Ishikawa (cell line): ENCODE measurements around the gene SH2D7.

ENCODE experiments used
- CEBPB ChIP-seq: IDR thresholded peaks from 2 replicates; pipeline ENCODE4 v1.6.1; 2012
- CREB1 ChIP-seq: IDR thresholded peaks from 2 replicates; pipeline ENCODE4 v1.6.1; 2012; ENCODE audit warnings: low read depth
- EGR1 ChIP-seq: IDR thresholded peaks from 2 replicates; pipeline ENCODE4 v1.6.1; 2012
- EP300 ChIP-seq: IDR thresholded peaks from 2 replicates; pipeline ENCODE4 v1.6.1; 2012; ENCODE audit warnings: borderline replicate concordance
- FOXM1 ChIP-seq: IDR thresholded peaks from 2 replicates; pipeline ENCODE4 v1.6.1; 2012; ENCODE audit warnings: low read depth, borderline replicate concordance
- NFIC ChIP-seq: IDR thresholded peaks from 2 replicates; pipeline ENCODE4 v1.6.1; 2012
- RAD21 ChIP-seq: IDR thresholded peaks from 2 replicates; pipeline ENCODE4 v1.6.1; 2012; ENCODE audit warnings: low read depth
- TAF1 ChIP-seq: IDR thresholded peaks from 2 replicates; pipeline ENCODE4 v1.6.1; 2012; ENCODE audit warnings: low read depth, mild to moderate bottlenecking
- TCF12 ChIP-seq: IDR thresholded peaks from 2 replicates; pipeline ENCODE4 v1.6.1; 2012; ENCODE audit warnings: low read depth
- TEAD4 ChIP-seq: IDR thresholded peaks from 2 replicates; pipeline ENCODE4 v1.6.1; 2012
- USF1 ChIP-seq: IDR thresholded peaks from 2 replicates; pipeline ENCODE4 v1.6.1; 2012
- YY1 ChIP-seq: IDR thresholded peaks from 2 replicates; pipeline ENCODE4 v1.6.1; 2012; ENCODE audit warnings: low read depth
- ZBTB7A ChIP-seq: IDR thresholded peaks from 2 replicates; pipeline ENCODE4 v1.6.1; 2012; ENCODE audit warnings: low read depth
- TF ChIP-seq, protein P1 (sequence below): IDR thresholded peaks from 2 replicates; pipeline ENCODE4 v1.6.1; 2012
- TF ChIP-seq, protein P2 (sequence below): IDR thresholded peaks from 2 replicates; pipeline ENCODE4 v1.6.1; 2012; ENCODE audit warnings: low read depth, mild to moderate bottlenecking

Gene SH2D7

GRCh38 chr15:78105476-78106241 lies 13.3 kb downstream of the SH2D7 start:
- TF ChIP-seq TAF1 (no peak), TCF12 (no peak), EP300 (no peak), NFIC (no peak), USF1 (no peak), TEAD4 (no peak), RAD21 (no peak), CREB1 (no peak)
- TF ChIP-seq, protein P1, sequence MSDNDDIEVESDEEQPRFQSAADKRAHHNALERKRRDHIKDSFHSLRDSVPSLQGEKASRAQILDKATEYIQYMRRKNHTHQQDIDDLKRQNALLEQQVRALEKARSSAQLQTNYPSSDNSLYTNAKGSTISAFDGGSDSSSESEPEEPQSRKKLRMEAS = no peak
- TF ChIP-seq, protein P2, sequence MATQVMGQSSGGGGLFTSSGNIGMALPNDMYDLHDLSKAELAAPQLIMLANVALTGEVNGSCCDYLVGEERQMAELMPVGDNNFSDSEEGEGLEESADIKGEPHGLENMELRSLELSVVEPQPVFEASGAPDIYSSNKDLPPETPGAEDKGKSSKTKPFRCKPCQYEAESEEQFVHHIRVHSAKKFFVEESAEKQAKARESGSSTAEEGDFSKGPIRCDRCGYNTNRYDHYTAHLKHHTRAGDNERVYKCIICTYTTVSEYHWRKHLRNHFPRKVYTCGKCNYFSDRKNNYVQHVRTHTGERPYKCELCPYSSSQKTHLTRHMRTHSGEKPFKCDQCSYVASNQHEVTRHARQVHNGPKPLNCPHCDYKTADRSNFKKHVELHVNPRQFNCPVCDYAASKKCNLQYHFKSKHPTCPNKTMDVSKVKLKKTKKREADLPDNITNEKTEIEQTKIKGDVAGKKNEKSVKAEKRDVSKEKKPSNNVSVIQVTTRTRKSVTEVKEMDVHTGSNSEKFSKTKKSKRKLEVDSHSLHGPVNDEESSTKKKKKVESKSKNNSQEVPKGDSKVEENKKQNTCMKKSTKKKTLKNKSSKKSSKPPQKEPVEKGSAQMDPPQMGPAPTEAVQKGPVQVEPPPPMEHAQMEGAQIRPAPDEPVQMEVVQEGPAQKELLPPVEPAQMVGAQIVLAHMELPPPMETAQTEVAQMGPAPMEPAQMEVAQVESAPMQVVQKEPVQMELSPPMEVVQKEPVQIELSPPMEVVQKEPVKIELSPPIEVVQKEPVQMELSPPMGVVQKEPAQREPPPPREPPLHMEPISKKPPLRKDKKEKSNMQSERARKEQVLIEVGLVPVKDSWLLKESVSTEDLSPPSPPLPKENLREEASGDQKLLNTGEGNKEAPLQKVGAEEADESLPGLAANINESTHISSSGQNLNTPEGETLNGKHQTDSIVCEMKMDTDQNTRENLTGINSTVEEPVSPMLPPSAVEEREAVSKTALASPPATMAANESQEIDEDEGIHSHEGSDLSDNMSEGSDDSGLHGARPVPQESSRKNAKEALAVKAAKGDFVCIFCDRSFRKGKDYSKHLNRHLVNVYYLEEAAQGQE = no peak

DNA sequence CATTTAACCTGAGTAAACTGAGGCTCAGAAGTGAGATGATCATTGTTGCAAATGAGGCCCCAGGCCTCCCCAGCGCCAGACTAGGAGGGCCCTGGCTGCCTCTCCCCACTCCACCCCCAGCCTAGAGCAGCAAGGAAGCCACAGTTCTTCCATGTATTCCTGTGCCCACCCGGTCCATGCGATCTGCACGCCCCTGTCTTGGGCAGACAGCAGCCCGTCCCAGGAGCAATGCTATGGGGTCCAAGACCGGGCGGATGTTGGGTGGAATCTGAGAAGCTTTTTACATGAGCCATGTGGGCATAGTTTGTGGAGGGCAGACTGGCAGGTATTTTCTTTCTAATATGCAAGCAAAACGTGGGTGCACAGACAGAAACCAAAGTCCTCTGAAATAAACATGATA lies 15.1 kb downstream of the SH2D7 start:
- TF ChIP-seq CEBPB = no peak
- no peak for TF ChIP-seq TAF1
- TF ChIP-seq RAD21 = no peak
- no peak for TF ChIP-seq ZBTB7A

DNA sequence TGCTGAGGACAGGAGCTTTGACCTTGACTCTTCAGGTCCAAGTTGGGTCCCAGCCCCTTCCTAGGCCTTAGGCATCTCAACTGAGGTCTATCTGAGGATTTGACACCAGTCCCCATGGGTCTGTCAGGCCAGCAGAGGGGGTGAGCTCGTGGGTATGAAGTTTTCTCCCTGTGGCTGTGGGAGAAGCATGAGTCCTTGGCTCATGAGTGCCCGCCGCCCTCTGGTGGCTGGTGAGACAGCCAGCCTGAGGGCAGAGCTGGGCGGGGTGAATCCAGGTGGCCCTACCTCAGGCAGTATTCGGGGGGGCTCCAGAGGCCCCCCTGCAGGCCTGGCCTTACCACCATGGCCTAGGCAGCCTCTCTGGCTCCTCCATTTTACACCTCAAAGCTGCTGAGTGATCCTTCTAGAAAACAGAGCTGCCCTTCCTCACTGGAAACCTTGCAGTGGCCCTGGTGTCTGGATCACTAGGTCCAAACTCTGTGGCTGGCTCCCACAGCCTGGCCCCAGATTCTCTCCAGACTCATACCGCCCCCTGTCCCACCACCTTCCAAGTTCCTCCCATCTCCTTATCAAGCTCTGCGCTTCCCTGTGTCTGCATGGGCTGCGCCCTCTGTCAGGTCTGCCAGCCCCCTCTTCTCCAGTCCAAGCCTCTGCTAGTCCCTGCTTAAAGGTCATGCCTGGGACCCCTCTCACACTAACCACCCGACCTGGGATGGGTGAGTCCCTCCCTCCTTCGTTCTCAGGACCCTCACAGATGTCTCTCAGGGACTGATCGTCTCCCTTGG lies 16.1 kb downstream of the SH2D7 start:
- TF ChIP-seq TAF1 (0 out of 2 replicates have a peak, but pooled peaks have one; percentile 25), CREB1 (no peak), RAD21 (peak; percentile 94), EP300 (no peak), TEAD4 (no peak), ZBTB7A (peak; percentile 49; the same call in 1 of the 2 replicates), TCF12 (no peak), USF1 (no peak)
- TF ChIP-seq, protein P2 = no peak
- TF ChIP-seq, protein P1 = no peak

DNA sequence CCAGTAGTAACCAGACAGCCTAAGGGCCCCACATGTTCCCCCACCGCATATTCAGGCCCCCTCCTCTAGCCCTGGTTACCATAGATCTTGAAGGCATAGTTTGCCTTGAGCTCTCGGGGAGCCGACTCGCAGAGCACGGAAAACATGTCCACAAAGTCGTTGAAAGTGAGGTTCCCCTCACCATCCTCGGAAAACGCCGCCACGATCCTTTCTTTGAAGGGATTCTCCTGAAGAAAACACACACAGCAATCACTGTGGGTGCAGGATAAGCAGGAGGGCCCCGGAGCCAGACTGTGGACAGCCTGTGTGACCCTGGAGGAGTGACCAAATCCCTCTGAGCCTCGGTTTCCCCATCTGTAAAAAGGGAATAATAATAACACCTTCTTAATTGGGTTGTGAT lies 16.8 kb downstream of the SH2D7 start:
- TF ChIP-seq ZBTB7A (no peak), NFIC (no peak), RAD21 (no peak), YY1 (no peak), TCF12 (no peak)

DNA sequence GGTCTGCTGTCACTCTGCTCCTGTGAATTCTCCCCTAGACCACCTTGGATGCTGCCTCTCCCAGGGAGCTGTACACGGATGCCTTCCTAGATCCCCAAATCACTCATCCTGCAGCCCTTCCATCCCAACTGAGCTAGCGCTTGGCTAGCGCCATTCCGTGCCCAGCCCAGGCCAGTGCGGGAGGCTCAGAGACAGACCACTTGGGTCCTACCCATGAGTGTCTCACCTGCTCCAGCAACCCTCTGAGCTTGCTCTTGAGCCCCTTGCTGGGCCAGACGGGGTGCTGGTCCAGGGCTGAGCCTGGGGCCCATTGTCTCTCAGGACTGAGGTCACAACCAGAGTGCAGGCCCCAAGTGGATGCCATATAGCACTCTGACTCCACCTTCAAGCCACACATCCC lies 17.7 kb downstream of the SH2D7 start:
- no peak for TF ChIP-seq ZBTB7A
- no peak for TF ChIP-seq FOXM1
- no peak for TF ChIP-seq NFIC
- no peak for TF ChIP-seq EP300

- TF ChIP-seq CREB1 (no peak), TCF12 (no peak), FOXM1 (no peak), NFIC (no peak), ZBTB7A (no peak), USF1 (no peak), RAD21 (no peak), CEBPB (no peak), EP300 (no peak), YY1 (no peak), EGR1 (no peak), TAF1 (no peak), TEAD4 (no peak)
- TF ChIP-seq, protein P2 = no peak
- TF ChIP-seq, protein P1 = no peak
These were observed 18.6 kb downstream of the SH2D7 start for GRCh38 chr15:78110916-78111475.
